Stimulated activated CD4-positive, alpha-beta T cell treated with anti-CD3 and anti-CD28 coated beads, Interleukin-1b, Interleukin-23, amount 100 ng/mL, for 1 hour (primary cell): Measurements from ENCODE around the gene SNRNP70.
"Not testable (repeated sequence)": the region's sequence is repeated elsewhere in the genome, so short reads cannot be mapped to it uniquely, and the experiment has no call there.

Experiments
- DNase-seq, 2 donors: peaks; one replicate each; pipeline ENCODE4 v3.0.0-alpha.2; 2020; ENCODE audit warnings: low read depth in 2 of 2

SNRNP70 gene

DNA sequence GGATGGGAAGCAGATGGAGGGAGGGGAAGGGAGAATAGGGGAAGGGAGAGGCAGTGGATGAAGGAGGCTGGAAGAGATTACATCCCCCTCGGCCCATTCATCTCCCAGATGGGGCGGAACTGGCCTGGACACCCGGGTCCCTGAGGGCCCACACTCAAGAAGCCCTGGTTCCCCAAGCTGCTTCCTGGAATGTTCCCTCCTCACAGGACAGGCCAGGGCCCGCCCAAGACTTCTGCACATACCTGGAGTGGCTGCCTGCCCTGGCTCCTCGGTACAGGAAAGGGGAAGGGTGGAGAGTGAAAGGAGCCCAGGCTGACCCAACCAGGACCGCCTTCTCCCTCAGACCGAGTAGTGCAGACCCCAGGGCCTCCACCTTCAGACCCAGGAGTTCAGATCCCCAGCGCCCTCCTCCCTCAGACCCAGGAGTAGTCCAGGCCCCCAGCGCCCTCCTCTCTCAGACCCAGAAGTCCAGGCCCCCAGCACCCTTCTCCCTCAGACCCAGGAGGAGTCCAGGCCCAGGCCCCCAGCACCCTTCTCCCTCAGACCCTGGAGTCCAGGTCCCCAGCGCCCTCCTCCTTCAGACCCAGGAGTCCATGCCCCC, 21.1 kb upstream of the SNRNP70 start:
- no peak for DNase-seq

GRCh38 chr19:49064768-49065611, 20.3 kb upstream of the SNRNP70 start, which contains the start of gene NTF4:
NTF4 (minus strand) TSS chr19:49064818; CDS start chr19:49061997, 2,821 bp downstream.
- no peak for DNase-seq

- DNase-seq, result no peak
Observed at GRCh38 chr19:49065905-49066512, 19.2 kb upstream of the SNRNP70 start.

DNA sequence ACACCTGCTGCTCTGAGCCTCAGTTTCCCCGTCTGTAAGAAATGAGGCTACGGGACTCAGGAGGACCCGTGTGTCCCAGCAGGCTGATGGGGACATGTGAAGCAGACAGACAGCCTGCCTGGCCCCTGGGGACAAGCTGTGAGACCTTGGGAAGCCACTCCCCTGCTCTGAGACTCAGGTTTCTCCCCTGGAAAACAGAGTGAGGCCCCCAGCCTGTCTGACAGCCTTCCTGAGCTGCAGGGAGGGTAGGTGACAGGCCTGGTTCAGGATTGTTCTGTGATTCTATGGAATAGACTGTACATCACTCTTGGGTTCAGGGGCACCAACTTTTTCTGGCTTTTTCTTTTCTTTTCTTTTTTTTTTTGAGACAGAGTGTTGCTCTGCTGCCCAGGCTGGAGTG, 17.7 kb upstream of the SNRNP70 start:
- DNase-seq, result no peak

DNA sequence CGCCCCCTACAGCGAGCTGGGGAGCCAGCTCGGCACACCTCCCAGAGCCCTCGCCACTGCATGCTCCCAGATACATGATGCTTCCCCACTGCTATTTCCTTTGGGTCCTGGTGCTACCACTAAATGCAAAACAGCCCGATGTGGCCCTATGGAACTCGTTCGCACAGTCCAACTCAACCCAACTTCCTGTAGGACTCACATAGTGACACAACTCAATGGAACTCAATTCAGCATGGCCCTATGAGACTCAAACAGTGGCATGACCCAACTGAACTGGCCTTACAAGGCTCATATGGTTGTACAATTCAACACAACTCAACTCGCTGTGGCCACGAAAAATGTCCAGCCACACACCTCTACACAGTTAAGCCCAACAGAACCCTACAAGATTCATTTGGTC, 16.2 kb upstream of the SNRNP70 start:
- no peak for DNase-seq

DNA sequence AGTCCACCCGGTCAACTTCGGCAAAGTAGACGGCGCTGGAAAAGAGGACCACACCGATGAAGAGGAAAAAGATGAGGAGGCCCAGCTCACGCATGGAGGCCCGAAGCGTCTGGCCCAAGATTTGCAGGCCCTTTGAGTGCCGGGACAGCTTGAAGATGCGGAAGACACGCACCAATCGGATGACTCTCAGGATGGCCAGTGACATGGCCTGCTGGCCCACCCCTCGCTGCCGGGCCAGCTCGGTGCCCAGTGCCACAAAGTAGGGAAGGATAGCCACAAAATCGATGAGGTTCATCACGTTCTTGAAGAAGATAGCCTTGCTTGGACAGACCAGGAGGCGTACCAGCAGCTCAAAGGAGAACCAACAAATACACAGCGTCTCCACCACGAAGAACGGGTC, 14.8 kb upstream of the SNRNP70 start:
- DNase-seq, result no peak

DNA sequence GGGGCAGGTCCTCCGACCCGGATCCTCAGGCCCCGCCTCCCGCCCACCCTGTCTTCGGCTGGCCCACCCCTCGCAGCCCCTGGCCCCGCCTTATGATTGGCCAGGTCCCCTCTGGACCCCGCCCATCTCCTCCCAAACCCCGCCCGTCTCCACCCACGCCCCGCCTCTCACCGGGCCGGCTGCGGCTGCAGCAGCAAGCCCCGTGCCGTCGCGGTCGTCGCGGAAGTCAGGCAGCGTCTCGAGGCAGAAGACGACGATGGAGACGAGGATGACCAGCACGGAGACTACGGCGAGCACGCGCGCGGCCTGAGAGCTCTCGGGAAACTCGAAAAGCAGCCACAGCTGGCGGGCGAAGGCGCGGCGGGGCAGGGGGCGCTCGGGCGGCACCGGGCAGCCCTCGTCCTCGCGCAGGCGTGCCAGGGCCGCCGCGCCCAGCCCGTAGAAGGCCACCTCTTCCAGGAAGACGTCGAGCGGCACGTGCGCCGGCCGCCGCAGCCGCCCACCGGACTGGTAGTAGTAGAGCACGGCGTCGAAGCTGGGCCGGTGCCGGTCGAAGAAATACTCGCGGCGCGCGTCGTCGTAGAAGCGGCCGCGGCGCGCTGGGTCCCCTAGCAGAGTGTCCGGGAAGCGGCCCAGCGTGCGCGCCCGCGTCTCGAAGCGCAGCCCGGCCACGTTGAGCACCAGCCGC, 13.2 kb upstream of the SNRNP70 start:
- no peak for DNase-seq

DNA sequence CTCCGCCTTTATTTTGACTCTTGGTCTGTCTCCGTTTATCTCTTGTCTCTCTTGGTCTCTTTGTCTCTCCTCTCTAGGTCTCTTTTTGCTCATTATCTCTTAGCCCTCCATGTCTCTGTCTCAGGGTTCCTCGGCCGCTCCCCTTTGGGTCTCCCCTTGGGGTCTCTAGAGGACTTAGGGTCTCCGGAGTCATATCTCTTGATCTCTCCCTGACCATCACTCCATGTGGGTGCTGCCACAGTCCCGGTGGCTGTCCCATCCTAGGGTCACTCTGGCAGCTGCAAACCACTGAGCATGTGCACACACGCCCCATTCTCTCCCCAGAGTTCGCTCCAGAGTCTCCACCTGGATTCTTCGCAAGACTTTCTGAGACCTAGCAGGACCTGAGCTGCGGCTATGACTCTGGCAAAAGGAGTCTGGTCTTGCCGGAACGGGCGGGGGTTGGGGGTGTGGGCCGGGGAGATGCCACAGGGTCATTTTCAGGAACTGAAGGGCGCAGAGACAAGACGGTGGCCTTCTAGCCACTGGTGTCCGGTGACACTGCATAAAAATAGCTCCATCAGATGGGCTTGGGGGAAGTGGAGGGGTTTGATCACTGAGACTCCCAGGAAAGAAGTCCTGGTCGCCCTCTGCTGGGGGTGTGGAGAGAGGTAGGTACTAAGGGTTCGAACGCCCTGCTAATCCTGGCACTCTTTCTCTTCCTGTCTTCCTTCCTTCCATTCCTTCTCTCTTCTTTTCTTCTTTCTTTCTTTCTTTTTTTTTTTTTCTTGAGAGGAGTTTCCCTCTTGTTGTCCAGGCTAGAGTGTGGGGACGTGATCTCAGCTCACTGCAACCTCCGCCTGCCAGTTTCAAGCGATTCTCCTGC, 11.5 kb upstream of the SNRNP70 start:
- no peak for DNase-seq

DNA sequence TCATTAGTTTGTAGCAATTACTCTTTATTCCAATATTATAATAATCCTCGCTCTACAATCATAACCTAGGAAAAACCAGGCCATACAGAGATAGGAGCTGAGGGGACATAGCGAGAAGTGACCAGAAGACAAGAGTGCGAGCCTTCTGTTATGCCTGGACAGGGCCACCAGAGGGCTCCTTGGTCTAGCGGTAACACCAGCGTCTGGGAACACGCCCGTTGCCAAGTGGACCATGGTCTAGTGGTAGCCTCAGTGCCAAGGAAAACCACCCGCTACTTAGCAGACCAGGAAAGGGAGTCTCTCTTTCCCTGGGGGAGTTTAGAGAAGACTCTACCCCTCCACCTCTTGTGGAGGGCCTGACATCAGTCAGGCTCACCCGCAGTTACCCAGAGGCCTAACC, 10.4 kb upstream of the SNRNP70 start:
- DNase-seq, result not testable (repeated sequence)

GRCh38 chr19:49080392-49080791, 4.9 kb upstream of the SNRNP70 start:
- DNase-seq, result no peak

DNA sequence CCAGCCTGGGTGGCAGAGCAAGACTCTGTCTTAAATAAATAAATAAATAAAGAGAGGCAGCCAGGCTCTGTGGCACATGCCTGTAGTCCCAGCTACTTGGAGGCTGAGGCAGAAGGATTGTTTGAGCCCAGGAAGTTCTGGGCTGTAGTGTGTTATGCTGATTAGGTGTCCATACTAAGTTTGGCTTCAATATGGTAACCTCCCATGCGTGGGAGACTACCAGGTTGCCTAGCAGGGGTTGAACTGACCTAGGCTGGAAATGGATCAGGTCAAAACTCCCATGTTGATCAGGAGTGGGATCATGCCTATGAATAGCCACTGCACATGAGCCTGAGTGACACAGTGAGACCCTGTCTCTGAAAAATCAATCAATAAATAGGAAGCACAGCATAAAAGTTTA, 4.0 kb upstream of the SNRNP70 start:
- DNase-seq, result no peak

- DNase-seq, result no peak
Observed at GRCh38 chr19:49084206-49085019, 838 bp upstream of the SNRNP70 start.

- no peak for DNase-seq
Observed at GRCh38 chr19:49085868-49086232, 599 bp downstream of the SNRNP70 start.

DNA sequence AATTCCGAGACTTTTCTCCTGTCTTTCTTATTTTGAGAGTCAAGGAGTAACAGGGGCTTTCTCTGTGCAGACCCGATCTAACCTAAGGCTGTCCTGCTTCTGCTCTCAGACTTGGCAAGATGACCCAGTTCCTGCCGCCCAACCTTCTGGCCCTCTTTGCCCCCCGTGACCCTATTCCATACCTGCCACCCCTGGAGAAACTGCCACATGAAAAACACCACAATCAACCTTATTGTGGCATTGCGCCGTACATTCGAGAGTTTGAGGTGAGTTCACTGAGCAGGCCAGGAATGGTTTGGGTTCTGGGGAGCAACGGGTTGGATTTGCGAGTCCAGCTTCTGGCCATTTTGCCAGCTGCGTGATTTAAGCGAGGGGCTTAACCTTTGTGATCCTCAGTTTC, 1.0 kb downstream of the SNRNP70 start:
- no peak for DNase-seq

DNA sequence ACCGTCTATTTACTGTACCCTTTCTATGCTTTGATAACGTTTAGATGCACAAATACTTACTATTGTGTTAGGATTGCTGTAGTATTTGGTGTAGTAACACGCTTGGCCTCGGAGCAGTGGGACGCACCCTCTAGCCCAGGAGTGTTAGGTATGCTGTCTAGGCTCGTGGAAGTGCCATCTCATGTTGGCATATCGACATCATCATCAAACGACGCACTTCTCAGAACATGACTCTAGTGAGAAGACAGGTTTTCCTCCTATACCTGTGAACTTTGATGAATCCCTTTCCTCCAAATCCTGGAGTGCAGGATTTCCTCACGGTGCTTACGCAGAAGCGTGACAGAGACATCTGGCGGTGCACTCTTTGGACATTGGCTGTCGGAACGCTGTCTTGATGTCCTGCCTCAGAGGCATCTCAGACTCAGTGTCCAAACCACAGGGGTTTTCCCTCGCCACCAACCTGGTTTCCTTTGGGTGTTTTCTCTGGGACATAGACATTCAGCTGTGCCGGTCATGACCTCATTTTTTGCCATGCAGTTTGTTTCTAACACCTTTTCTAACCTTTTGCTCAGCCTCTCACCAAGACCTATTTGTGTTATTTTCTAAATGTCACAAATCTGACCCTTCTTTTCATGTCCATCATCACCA, 6.3 kb downstream of the SNRNP70 start:
- DNase-seq, result no peak

GRCh38 chr19:49092686-49093085, 7.4 kb downstream of the SNRNP70 start:
- DNase-seq, result no peak

- no peak for DNase-seq
Observed at GRCh38 chr19:49094505-49095482, 9.5 kb downstream of the SNRNP70 start.

DNA sequence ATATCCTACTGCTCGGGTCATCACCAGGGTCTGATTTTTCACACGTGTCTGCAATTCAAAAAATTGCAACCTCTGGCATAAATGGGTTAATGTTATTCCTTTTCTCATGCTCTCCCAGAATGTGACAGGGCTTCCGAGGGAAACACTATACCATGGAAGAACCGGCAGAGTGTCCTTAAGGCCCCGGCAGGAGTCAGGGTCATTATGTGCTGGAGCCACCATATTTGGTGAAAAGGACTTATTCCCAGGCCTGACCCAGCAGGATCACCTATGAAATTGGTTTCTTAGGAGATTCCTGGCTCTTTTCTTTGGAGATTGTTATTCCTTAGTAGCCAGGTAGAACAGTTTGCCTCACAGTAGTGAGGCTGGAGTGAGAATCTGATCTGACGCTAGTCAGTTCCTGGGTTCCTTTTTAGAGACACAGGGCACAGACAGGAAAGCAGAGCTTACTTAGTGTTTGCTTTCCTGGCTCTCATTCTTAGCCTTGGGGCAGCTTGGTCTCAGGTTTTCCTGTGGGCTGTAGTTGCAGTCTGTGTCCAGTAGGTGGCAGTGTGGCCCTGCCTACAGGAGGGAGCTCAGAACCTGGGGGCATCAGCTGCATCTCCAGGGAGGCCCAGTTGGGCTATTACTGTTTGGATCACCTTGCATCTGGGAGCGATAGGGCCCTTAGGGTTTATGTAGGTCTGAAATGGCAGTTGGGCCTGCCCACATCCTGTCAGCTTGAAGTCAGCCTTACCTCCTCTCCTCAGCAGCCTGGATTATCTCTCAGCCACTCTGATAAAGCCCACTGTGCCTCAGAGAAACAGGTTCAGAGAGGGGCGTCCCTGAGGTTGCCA, 12.4 kb downstream of the SNRNP70 start:
- DNase-seq, result peak; percentile 31 to 39
